SK-N-SH treated with all-trans-retinoic acid at 6 μM for 48 hours (cell line): ENCODE measurements around the gene BRF1.

Source experiments
- ATAC-seq: fragments of 200-7000 bp; cut with Tn5 transposase; 3 replicates; pipeline ENCODE4 v1.9.1; 2020; ENCODE audit warnings: mild to moderate bottlenecking, moderate library complexity
- ARNTL ChIP-seq: fragments of 450-650 bp; formaldehyde crosslinking; IDR thresholded peaks from 2 replicates; pipeline ENCODE4 v1.5.0; 2020; ENCODE audit warnings: low read depth, mild to moderate bottlenecking, moderate library complexity, borderline replicate concordance
- CREB5 ChIP-seq: fragments of 250-450 bp; sonication (Bioruptor Pico); IDR thresholded peaks from 2 replicates; pipeline ENCODE4 v1.5.1; 2020; ENCODE audit warnings: low read depth, mild to moderate bottlenecking, moderate library complexity
- CSDC2 ChIP-seq: fragments of 250-450 bp; sonication (Bioruptor Pico); IDR thresholded peaks from 2 replicates; pipeline ENCODE4 v1.5.0; 2020; ENCODE audit warnings: mild to moderate bottlenecking, moderate library complexity
- CSRNP3 ChIP-seq: fragments of 250-450 bp; sonication (Bioruptor Pico); IDR thresholded peaks from 2 replicates; pipeline ENCODE4 v1.5.1; 2021; ENCODE audit warnings: mild to moderate bottlenecking, moderate library complexity
- ESRRG ChIP-seq: fragments of 250-450 bp; sonication (Bioruptor Pico); IDR thresholded peaks from 2 replicates; pipeline ENCODE4 v1.6.1; 2021; ENCODE audit warnings: mild to moderate bottlenecking
- GLIS3 ChIP-seq: fragments of 250-450 bp; sonication (Bioruptor Pico); IDR thresholded peaks from 2 replicates; pipeline ENCODE4 v1.5.0; 2020; ENCODE audit warnings: mild to moderate bottlenecking, moderate library complexity
- ISL1 ChIP-seq: fragments of 250-450 bp; sonication (Bioruptor Pico); IDR thresholded peaks from 2 replicates; pipeline ENCODE4 v2.1.2; 2022; ENCODE audit warnings: mild to moderate bottlenecking, moderate library complexity
- OSR1 ChIP-seq: fragments of 250-450 bp; sonication (Bioruptor Pico); IDR thresholded peaks from 2 replicates; pipeline ENCODE4 v1.8.0; 2022; ENCODE audit warnings: moderate library complexity, mild to moderate bottlenecking, inconsistent platforms
- PATZ1 ChIP-seq: fragments of 250-450 bp; sonication (Bioruptor Pico); IDR thresholded peaks from 2 replicates; pipeline ENCODE4 v1.8.0; 2020; ENCODE audit warnings: mild to moderate bottlenecking, moderate library complexity, borderline replicate concordance
- POU6F1 ChIP-seq: fragments of 250-450 bp; sonication (Bioruptor Pico); IDR thresholded peaks from 2 replicates; pipeline ENCODE4 v1.8.0; 2021; ENCODE audit warnings: low read depth, mild to moderate bottlenecking, moderate library complexity, borderline replicate concordance
- PPARA ChIP-seq: fragments of 250-450 bp; sonication (Bioruptor Pico); IDR thresholded peaks from 2 replicates; pipeline ENCODE4 v1.5.0; 2020; ENCODE audit warnings: mild to moderate bottlenecking, borderline replicate concordance
- RARB ChIP-seq: fragments of 250-450 bp; sonication (Bioruptor Pico); IDR thresholded peaks from 2 replicates; pipeline ENCODE4 v1.8.0; 2021; ENCODE audit warnings: mild to moderate bottlenecking, moderate library complexity
- SNAI2 ChIP-seq: fragments of 250-450 bp; sonication (Bioruptor Pico); IDR thresholded peaks from 2 replicates; pipeline ENCODE4 v1.5.0; 2020; ENCODE audit warnings: mild to moderate bottlenecking, moderate library complexity
- TCF4 ChIP-seq: fragments of 250-450 bp; sonication (Bioruptor Pico); IDR thresholded peaks from 2 replicates; pipeline ENCODE4 v1.8.0; 2021; ENCODE audit warnings: mild to moderate bottlenecking, moderate library complexity, borderline replicate concordance
- TOX ChIP-seq: fragments of 250-450 bp; sonication (Bioruptor Pico); IDR thresholded peaks from 2 replicates; pipeline ENCODE4 v1.8.0; 2021; ENCODE audit warnings: mild to moderate bottlenecking, moderate library complexity, borderline replicate concordance
- ZC3H10 ChIP-seq: fragments of 250-450 bp; sonication (Bioruptor Pico); IDR thresholded peaks from 2 replicates; pipeline ENCODE4 v1.5.1; 2021; ENCODE audit warnings: mild to moderate bottlenecking, moderate library complexity
- ZFP3 ChIP-seq: fragments of 250-450 bp; sonication (Bioruptor Pico); IDR thresholded peaks from 2 replicates; pipeline ENCODE4 v1.5.0; 2020; ENCODE audit warnings: mild to moderate bottlenecking, moderate library complexity
- ZFP30 ChIP-seq: fragments of 450-650 bp; formaldehyde crosslinking; IDR thresholded peaks from 2 replicates; pipeline ENCODE4 v1.5.0; 2022; ENCODE audit warnings: mild to moderate bottlenecking, moderate library complexity
- ZNF565 ChIP-seq: fragments of 450-650 bp; formaldehyde crosslinking; conservative IDR thresholded peaks from 2 replicates; pipeline ENCODE4 v1.5.0; 2020; ENCODE audit warnings: low read depth, mild to moderate bottlenecking, moderate library complexity
- ZNF70 ChIP-seq: fragments of 450-650 bp; formaldehyde crosslinking; IDR thresholded peaks from 2 replicates; pipeline ENCODE4 v1.5.0; 2020; ENCODE audit warnings: mild to moderate bottlenecking, moderate library complexity
- ZNF8 ChIP-seq: fragments of 450-650 bp; formaldehyde crosslinking; IDR thresholded peaks from 2 replicates; pipeline ENCODE4 v1.5.0; 2020; ENCODE audit warnings: mild to moderate bottlenecking, moderate library complexity
- TF ChIP-seq, protein P1 (sequence below): fragments of 250-450 bp; sonication (Bioruptor Pico); IDR thresholded peaks from 2 replicates; pipeline ENCODE4 v1.5.0; 2020; ENCODE audit warnings: mild to moderate bottlenecking, moderate library complexity

BRF1 gene

GRCh38 chr14:105247026-105247425 lies 53.8 kb downstream of the BRF1 start:
- no peak for ATAC-seq
- TF ChIP-seq ZNF70 (CRISPR knock-in tag) (no peak), TCF4 (CRISPR knock-in tag) (no peak), CREB5 (CRISPR knock-in tag) (no peak), RARB (no peak), ISL1 (CRISPR knock-in tag) (no peak), POU6F1 (CRISPR knock-in tag) (no peak)
- TF ChIP-seq, protein P1, sequence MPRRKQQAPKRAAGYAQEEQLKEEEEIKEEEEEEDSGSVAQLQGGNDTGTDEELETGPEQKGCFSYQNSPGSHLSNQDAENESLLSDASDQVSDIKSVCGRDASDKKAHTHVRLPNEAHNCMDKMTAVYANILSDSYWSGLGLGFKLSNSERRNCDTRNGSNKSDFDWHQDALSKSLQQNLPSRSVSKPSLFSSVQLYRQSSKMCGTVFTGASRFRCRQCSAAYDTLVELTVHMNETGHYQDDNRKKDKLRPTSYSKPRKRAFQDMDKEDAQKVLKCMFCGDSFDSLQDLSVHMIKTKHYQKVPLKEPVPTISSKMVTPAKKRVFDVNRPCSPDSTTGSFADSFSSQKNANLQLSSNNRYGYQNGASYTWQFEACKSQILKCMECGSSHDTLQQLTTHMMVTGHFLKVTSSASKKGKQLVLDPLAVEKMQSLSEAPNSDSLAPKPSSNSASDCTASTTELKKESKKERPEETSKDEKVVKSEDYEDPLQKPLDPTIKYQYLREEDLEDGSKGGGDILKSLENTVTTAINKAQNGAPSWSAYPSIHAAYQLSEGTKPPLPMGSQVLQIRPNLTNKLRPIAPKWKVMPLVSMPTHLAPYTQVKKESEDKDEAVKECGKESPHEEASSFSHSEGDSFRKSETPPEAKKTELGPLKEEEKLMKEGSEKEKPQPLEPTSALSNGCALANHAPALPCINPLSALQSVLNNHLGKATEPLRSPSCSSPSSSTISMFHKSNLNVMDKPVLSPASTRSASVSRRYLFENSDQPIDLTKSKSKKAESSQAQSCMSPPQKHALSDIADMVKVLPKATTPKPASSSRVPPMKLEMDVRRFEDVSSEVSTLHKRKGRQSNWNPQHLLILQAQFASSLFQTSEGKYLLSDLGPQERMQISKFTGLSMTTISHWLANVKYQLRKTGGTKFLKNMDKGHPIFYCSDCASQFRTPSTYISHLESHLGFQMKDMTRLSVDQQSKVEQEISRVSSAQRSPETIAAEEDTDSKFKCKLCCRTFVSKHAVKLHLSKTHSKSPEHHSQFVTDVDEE (CRISPR knock-in tag): no peak

DNA sequence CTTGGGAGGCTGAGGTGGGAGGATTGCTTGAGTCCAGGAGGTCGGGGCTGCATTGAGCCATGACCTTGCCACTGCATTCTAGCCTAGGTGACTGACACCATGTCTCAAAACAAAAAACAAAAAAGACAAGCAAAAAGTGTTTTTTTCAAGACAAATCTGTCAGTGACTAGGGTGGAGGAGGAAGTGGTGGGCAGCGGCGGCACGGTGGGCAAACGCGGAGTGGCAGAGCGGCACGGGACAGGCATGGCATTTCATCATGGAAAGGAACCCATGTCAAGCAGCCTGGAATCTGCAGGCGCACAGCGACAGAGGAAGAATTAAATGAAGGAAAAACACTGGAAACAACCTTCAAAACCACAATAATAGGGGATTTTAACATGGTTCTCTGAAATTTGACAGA lies 56.5 kb downstream of the BRF1 start:
- no peak for TF ChIP-seq ZNF565
- TF ChIP-seq CSRNP3 (CRISPR knock-in tag): no peak
- TF ChIP-seq ZC3H10 (CRISPR knock-in tag): no peak
- no peak for TF ChIP-seq SNAI2 (CRISPR knock-in tag)
- no peak for TF ChIP-seq ZNF70 (CRISPR knock-in tag)
- TF ChIP-seq ISL1 (CRISPR knock-in tag): no peak
- TF ChIP-seq ESRRG: no peak
- no peak for TF ChIP-seq ARNTL
- TF ChIP-seq ZFP3 (CRISPR knock-in tag): no peak
- TF ChIP-seq TOX (CRISPR knock-in tag): no peak
- no peak for TF ChIP-seq OSR1 (CRISPR knock-in tag)
- no peak for TF ChIP-seq PPARA (CRISPR knock-in tag)
- TF ChIP-seq RARB: no peak
- TF ChIP-seq PATZ1 (CRISPR knock-in tag): no peak
- no peak for TF ChIP-seq GLIS3 (CRISPR knock-in tag)
- TF ChIP-seq, all 23 proteins: peak for 0
- ATAC-seq: no peak

- ATAC-seq: no peak
- TF ChIP-seq ZNF8: no peak
Observed at GRCh38 chr14:105241641-105242040, 59.2 kb downstream of the BRF1 start.

GRCh38 chr14:105240811-105241576 lies 59.8 kb downstream of the BRF1 start:
- TF ChIP-seq ARNTL (no peak), ZFP30 (no peak), GLIS3 (CRISPR knock-in tag) (no peak), ESRRG (no peak), TCF4 (CRISPR knock-in tag) (no peak), CSRNP3 (CRISPR knock-in tag) (no peak), ZNF565 (no peak), CSDC2 (CRISPR knock-in tag) (no peak)
- ATAC-seq: no peak
